ENCODE measurements around the gene AS3MT. TPM values are rescaled to one million over a fixed set of nuclear protein-coding genes. Genes with fewer than 3 reads are reported as not detected.

The AS3MT gene
- total RNA-seq, 1 donor from 2014 or later = 8.3 TPM

- H3K36me3 Mint-ChIP-seq (ENCODE audit: unreplicated experiment) = no peaks in the 10 kb centered on the region
- no peak for DNase-seq
- H3K27ac Mint-ChIP-seq (ENCODE audit: unreplicated experiment) = no peak overlapping the region
- H3K27me3 Mint-ChIP-seq (ENCODE audit: unreplicated experiment) = no peaks in the 10 kb centered on the region
- H3K4me3 Mint-ChIP-seq (ENCODE audit: unreplicated experiment) = no peak overlapping the region
- H3K4me1 Mint-ChIP-seq (ENCODE audit: low read depth, unreplicated experiment) = no peaks in the 10 kb centered on the region
- TF ChIP-seq, protein P1, sequence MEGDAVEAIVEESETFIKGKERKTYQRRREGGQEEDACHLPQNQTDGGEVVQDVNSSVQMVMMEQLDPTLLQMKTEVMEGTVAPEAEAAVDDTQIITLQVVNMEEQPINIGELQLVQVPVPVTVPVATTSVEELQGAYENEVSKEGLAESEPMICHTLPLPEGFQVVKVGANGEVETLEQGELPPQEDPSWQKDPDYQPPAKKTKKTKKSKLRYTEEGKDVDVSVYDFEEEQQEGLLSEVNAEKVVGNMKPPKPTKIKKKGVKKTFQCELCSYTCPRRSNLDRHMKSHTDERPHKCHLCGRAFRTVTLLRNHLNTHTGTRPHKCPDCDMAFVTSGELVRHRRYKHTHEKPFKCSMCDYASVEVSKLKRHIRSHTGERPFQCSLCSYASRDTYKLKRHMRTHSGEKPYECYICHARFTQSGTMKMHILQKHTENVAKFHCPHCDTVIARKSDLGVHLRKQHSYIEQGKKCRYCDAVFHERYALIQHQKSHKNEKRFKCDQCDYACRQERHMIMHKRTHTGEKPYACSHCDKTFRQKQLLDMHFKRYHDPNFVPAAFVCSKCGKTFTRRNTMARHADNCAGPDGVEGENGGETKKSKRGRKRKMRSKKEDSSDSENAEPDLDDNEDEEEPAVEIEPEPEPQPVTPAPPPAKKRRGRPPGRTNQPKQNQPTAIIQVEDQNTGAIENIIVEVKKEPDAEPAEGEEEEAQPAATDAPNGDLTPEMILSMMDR (IDR thresholded peaks at IDR 0.05; ENCODE audit: partially characterized antibody, unreplicated experiment) = no peak
- H3K9me3 Mint-ChIP-seq (ENCODE audit: unreplicated experiment) = no peaks in the 10 kb centered on the region
Observed at GRCh38 chr10:102900006-102900405, 30.7 kb downstream of the AS3MT start.

- Mint-ChIP-seq H3K9me3 (ENCODE audit: unreplicated experiment) (no peaks in the 10 kb centered on the region), H3K27me3 (ENCODE audit: unreplicated experiment) (no peaks in the 10 kb centered on the region), H3K36me3 (ENCODE audit: unreplicated experiment) (no peaks in the 10 kb centered on the region), H3K4me1 (ENCODE audit: low read depth, unreplicated experiment) (no peaks in the 10 kb centered on the region), H3K27ac (ENCODE audit: unreplicated experiment) (no peak overlapping the region), H3K4me3 (ENCODE audit: unreplicated experiment) (no peak overlapping the region)
- DNase-seq = no peak
- TF ChIP-seq, protein P1 (IDR thresholded peaks at IDR 0.05; ENCODE audit: partially characterized antibody, unreplicated experiment) = no peak
Observed at GRCh38 chr10:102904346-102904745, 35.1 kb downstream of the AS3MT start.

GRCh38 chr10:102906507-102906906, 37.2 kb downstream of the AS3MT start:
- no peaks in the 10 kb centered on the region for H3K4me1 Mint-ChIP-seq (ENCODE audit: low read depth, unreplicated experiment)
- no peaks in the 10 kb centered on the region for H3K27me3 Mint-ChIP-seq (ENCODE audit: unreplicated experiment)
- H3K36me3 Mint-ChIP-seq (ENCODE audit: unreplicated experiment) = no peaks in the 10 kb centered on the region
- no peaks in the 10 kb centered on the region for H3K9me3 Mint-ChIP-seq (ENCODE audit: unreplicated experiment)
- TF ChIP-seq, protein P1 (IDR thresholded peaks at IDR 0.05; ENCODE audit: partially characterized antibody, unreplicated experiment) = no peak
- no peak overlapping the region for H3K4me3 Mint-ChIP-seq (ENCODE audit: unreplicated experiment)
- DNase-seq = no peak
- H3K27ac Mint-ChIP-seq (ENCODE audit: unreplicated experiment) = no peak overlapping the region

DNA sequence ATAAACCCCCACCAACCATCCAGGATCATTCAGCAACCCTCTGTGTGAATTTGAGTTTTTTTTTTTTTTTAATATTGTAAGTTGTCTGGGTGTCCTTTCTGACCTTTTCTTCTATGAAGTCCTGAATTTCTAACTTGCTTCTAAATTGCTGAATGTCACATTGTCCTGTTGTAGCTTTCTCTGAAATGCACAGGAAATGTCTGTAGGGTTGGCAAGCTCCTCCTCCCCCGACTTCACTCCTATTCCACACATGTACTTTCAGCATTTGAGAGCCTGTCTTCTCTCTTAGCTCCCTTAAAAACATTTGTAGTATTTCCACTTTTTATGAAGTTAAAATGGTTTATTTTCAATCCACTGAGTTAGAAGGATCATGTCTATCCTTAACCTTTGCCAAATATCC, 45.5 kb downstream of the AS3MT start:
- H3K36me3 Mint-ChIP-seq (ENCODE audit: unreplicated experiment) = no peaks in the 10 kb centered on the region
- no peak for DNase-seq
- peaks cover 5% of the 10 kb centered on the region for H3K4me1 Mint-ChIP-seq (ENCODE audit: low read depth, unreplicated experiment)
- peaks cover 6% of the 10 kb centered on the region for H3K27me3 Mint-ChIP-seq (ENCODE audit: unreplicated experiment)
- no peak overlapping the region for H3K4me3 Mint-ChIP-seq (ENCODE audit: unreplicated experiment)
- TF ChIP-seq, protein P1 (IDR thresholded peaks at IDR 0.05; ENCODE audit: partially characterized antibody, unreplicated experiment) = no peak
- H3K9me3 Mint-ChIP-seq (ENCODE audit: unreplicated experiment) = peaks cover 8% of the 10 kb centered on the region
- no peak overlapping the region for H3K27ac Mint-ChIP-seq (ENCODE audit: unreplicated experiment)

DNA sequence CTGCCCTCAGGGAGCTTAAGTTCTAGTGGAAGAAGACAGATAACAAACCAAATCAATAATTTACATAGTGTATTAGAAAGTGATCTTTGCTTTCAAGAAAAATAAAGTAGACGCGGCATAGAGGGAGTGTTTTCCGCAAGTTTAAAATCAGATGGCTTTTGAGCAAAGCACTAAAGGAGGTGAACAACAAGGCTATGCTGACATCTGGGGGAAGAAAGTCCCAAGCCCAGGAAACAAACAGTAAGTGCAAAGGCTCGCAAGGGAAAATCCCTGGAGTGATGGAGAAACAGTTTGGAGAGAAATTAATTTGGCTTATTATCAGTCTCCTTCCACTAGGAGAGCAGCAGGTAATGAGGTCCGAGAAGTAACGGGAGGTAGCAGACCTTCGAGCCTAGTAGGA, 46.9 kb downstream of the AS3MT start:
- H3K27me3 Mint-ChIP-seq (ENCODE audit: unreplicated experiment) = peaks cover 9% of the 10 kb centered on the region
- no peaks in the 10 kb centered on the region for H3K36me3 Mint-ChIP-seq (ENCODE audit: unreplicated experiment)
- DNase-seq = no peak
- H3K4me3 Mint-ChIP-seq (ENCODE audit: unreplicated experiment) = peak overlapping the region; percentile 68
- H3K9me3 Mint-ChIP-seq (ENCODE audit: unreplicated experiment) = peaks cover 11% of the 10 kb centered on the region
- TF ChIP-seq, protein P1 (IDR thresholded peaks at IDR 0.05; ENCODE audit: partially characterized antibody, unreplicated experiment) = no peak
- H3K27ac Mint-ChIP-seq (ENCODE audit: unreplicated experiment) = no peak overlapping the region
- peaks cover 12% of the 10 kb centered on the region for H3K4me1 Mint-ChIP-seq (ENCODE audit: low read depth, unreplicated experiment)

All from glutamatergic neuron (in vitro differentiated cells).